Activated T-cell treated with anti-CD3 and anti-CD28 coated beads, Interleukin-2, amount 50 U/mL, for 72 hours (primary cell): ENCODE results near the gene ASCC1. TPM values are rescaled to one million over a fixed set of nuclear protein-coding genes. Genes with fewer than 3 reads are reported as not detected.

ENCODE experiments used
- ATAC-seq, 2 donors: fragments of 150-1000 bp; cut with Tn5 transposase; replicated peaks in 1 of 2; 2 replicates each; pipeline ENCODE4 v1.10.0; 2021; ENCODE audit warnings: moderate library complexity in 2 of 2, mild to moderate bottlenecking in 1 of 2
- DNase-seq, 2 donors: peaks; one replicate each; pipeline ENCODE4 v3.0.0; 2021 to 2022; ENCODE audit warnings: mixed read lengths in 1 of 2
- H3K27ac Mint-ChIP-seq: one replicate; pipeline ENCODE4 v1.8.0; 2022; ENCODE audit warnings: mild to moderate bottlenecking, moderate library complexity, mixed read lengths
- H3K27me3 Mint-ChIP-seq: one replicate; pipeline ENCODE4 v1.8.0; 2022; ENCODE audit warnings: low read depth, mixed read lengths
- H3K36me3 Mint-ChIP-seq, 2 donors: one replicate each; pipeline ENCODE4 v1.8.0; 2022; ENCODE audit warnings: mixed read lengths in 2 of 2, mild to moderate bottlenecking in 1 of 2; ENCODE audit not compliant: insufficient read depth in 2 of 2
- H3K4me1 Mint-ChIP-seq: one replicate; pipeline ENCODE4 v1.8.0; 2022; ENCODE audit warnings: low read depth, mixed read lengths
- H3K4me3 Mint-ChIP-seq, 2 donors: one replicate each; pipeline ENCODE4 v1.8.0; 2022; ENCODE audit warnings: mild to moderate bottlenecking in 2 of 2, mixed read lengths in 2 of 2, moderate library complexity in 2 of 2
- H3K9me3 Mint-ChIP-seq, 2 donors: one replicate each; pipeline ENCODE4 v1.8.0; 2022; ENCODE audit warnings: mixed read lengths in 2 of 2
- total RNA-seq, 2 donors: library from RNA; stranded (reverse); gene quantifications; one replicate each; pipeline ENCODE4 v1.2.3, GENCODE V29; 2022

Gene ASCC1
- total RNA-seq, 2 donors from 2014 or later = 81.2 to 84.3 TPM

DNA sequence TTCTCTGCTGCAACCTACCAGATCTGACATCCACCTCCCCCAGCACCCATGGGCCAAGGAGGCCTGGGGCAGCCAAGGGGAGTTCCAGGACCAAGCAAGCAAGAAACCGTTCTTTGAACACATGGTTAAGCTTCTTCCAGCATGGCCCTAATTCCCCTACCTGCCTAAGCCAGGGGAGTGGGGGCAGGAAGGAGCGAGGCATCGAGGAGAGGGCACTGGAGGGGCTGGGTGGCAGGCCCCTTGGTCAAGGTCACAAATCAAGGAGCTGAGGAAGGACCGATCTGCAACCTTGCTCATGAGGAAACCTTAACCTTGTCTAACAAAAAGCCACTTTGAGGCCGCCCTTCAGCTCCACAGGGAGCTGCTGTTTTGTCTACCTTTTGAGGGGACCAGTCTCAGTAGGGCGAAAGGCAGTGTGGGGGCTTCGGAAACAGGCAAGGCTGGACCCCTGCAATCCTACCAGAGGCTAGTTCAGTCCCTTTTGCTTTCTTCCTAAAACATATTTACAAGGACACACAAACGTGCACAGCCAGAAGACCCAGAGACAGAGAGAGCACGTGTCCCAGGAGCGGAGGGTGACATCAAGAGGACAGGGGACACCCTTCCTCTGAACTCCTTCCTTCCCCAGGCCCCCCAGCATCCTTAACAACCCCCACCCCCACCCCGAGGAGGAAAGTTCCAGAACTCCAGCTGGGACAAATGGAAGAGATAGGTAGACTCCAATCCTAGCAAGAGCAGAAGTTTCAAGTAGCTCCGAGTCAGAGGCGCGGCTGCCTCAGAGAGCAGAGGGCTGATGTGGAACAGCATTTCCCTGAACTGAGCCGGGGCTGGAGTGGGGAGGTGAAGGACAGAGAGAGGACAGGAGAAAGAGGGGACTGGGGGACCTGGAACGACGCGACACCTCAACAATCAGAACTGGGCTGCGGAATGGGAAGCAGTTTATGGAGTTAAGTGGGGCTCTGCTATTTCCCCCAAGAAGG lies 155.9 kb downstream of the ASCC1 start:
- no peak for ATAC-seq
- no peak overlapping the region for H3K27ac Mint-ChIP-seq
- H3K9me3 Mint-ChIP-seq = no peaks in the 10 kb centered on the region
- DNase-seq = no peak
- H3K4me1 Mint-ChIP-seq = peaks cover 31% of the 10 kb centered on the region
- peak overlapping the region in 1 of 2 donors; percentile 22 for H3K4me3 Mint-ChIP-seq
- H3K27me3 Mint-ChIP-seq = no peaks in the 10 kb centered on the region
- peaks cover 8 to 10% of the 10 kb centered on the region in 2 donors for H3K36me3 Mint-ChIP-seq

DNA sequence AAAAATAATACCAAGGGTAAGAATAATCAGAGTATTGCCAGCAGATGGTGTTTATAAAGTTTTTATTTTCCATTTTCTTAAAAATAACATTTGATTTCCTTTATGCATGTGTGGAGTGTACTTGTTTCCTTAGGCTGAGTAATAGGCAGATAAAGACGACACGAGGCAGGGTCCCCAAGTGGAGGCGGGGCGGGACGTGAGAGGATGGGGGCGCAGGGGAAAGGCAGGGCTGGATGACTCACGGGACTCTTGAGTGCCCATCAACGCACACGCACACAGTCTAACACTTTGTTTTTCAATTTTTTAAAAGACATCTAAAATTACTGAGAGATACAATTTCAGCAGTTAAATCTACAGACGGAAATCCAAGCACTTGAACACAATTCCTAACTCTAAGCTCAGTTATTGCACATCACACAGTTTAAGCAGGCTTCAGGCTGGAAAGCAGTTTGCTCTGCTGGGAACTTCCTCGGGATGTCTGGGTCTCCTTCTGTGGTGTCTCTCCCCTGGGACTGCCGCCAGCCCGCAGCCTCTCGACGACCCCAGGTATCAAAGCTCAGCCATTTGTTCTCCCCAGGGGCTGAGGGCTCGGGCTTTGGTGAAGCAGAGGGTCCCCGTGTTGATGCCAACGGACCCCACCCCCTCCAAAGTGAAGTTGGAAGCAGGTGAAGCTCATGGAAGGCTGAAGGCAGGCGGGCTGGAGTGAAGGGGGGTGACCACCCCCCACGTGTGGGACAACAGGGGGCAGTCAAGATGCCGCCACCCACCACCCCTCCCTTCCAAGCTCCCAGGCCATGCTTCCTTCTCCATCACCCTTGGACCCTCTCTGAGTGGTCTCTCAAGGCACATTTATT lies 156.9 kb downstream of the ASCC1 start:
- ATAC-seq = peak in 1 of 2 donors; percentile 47

GRCh38 chr10:72058347-72058898 lies 157.7 kb downstream of the ASCC1 start:
- Mint-ChIP-seq H3K4me3 (no peak overlapping the region), H3K4me1 (peaks cover 36% of the 10 kb centered on the region), H3K27me3 (no peaks in the 10 kb centered on the region), H3K36me3 (peaks cover 3 to 5% of the 10 kb centered on the region in 2 donors), H3K27ac (no peak overlapping the region), H3K9me3 (no peaks in the 10 kb centered on the region)
- ATAC-seq (no peak), DNase-seq (no peak)

More for the DNA sequence above, 156.9 kb downstream of the ASCC1 start:
- peaks cover 5 to 7% of the 10 kb centered on the region in 2 donors for H3K36me3 Mint-ChIP-seq
- H3K27me3 Mint-ChIP-seq = no peaks in the 10 kb centered on the region
- H3K4me1 Mint-ChIP-seq = peaks cover 36% of the 10 kb centered on the region
- no peak for DNase-seq
- H3K4me3 Mint-ChIP-seq = peak overlapping the region in 1 of 2 donors; percentile 29
- peak overlapping the region; percentile 89 for H3K27ac Mint-ChIP-seq
- H3K9me3 Mint-ChIP-seq = no peaks in the 10 kb centered on the region

DNA sequence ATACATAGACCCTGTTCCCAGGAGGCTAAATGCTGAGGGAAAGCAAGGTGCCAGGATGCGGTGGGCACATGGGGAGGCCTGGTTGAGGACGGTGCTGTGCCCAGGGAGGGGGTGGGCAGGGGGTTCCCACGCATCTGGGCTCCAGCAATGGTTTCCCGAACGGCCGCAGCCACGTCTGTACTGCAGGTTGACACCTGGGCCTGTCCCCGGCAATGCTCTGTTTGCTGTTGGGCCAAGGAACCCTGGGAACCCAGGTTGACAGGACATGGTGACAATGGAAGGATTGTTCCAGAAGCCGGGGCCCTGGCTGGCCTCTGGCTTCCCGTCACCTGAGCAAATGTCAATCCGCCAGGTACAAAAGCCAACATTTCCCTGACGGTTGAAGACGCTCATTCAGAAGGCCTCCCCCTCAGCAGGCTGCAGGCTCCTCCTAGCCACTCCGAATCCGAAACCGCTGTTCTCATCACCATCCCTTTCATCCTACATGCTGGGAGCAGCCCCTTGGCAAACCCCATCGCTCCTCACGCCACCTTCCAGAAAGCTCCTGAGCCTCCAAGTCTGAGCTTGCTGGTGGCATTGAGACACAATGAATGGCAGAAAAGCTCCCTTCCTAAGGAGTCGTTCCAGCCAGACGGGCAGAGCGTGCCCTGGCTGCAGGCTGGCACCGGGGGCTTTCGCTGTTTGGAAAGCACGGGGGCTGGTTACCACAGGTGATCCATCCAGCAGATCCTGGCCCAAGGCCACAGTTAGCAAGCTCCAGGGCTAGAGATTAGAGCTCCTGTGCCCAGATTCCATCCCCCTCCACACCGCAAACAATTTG lies 158.9 kb downstream of the ASCC1 start:
- no peak overlapping the region for H3K27ac Mint-ChIP-seq
- peaks cover 0 to 2% of the 10 kb centered on the region in 2 donors for H3K36me3 Mint-ChIP-seq
- H3K9me3 Mint-ChIP-seq = no peaks in the 10 kb centered on the region
- peaks cover 36% of the 10 kb centered on the region for H3K4me1 Mint-ChIP-seq
- ATAC-seq (no peak), DNase-seq (no peak)
- H3K4me3 Mint-ChIP-seq = no peak overlapping the region
- H3K27me3 Mint-ChIP-seq = no peaks in the 10 kb centered on the region

- H3K9me3 Mint-ChIP-seq = no peaks in the 10 kb centered on the region
- ATAC-seq (no peak), DNase-seq (no peak)
- no peak overlapping the region for H3K27ac Mint-ChIP-seq
- peaks cover 0 to 2% of the 10 kb centered on the region in 2 donors for H3K36me3 Mint-ChIP-seq
- no peak overlapping the region for H3K4me3 Mint-ChIP-seq
- no peaks in the 10 kb centered on the region for H3K27me3 Mint-ChIP-seq
- H3K4me1 Mint-ChIP-seq = peaks cover 31% of the 10 kb centered on the region
Observed at GRCh38 chr10:72056113-72056512, 160.0 kb downstream of the ASCC1 start.

GRCh38 chr10:72053690-72054089 lies 162.4 kb downstream of the ASCC1 start:
- Mint-ChIP-seq H3K27me3 (no peaks in the 10 kb centered on the region), H3K4me1 (peaks cover 21% of the 10 kb centered on the region), H3K27ac (no peak overlapping the region), H3K36me3 (peaks cover 1 to 6% of the 10 kb centered on the region in 2 donors), H3K4me3 (no peak overlapping the region), H3K9me3 (peaks cover 0 to 3% of the 10 kb centered on the region in 2 donors)
- DNase-seq (no peak), ATAC-seq (peak in 1 of 2 donors; percentile 9)

GRCh38 chr10:72050873-72051272 lies 165.2 kb downstream of the ASCC1 start:
- Mint-ChIP-seq H3K36me3 (peaks cover 1 to 6% of the 10 kb centered on the region in 2 donors), H3K4me1 (peaks cover 25% of the 10 kb centered on the region), H3K27ac (no peak overlapping the region), H3K4me3 (no peak overlapping the region), H3K9me3 (peaks cover 0 to 3% of the 10 kb centered on the region in 2 donors), H3K27me3 (no peaks in the 10 kb centered on the region)
- no peak for DNase-seq
- no peak for ATAC-seq

DNA sequence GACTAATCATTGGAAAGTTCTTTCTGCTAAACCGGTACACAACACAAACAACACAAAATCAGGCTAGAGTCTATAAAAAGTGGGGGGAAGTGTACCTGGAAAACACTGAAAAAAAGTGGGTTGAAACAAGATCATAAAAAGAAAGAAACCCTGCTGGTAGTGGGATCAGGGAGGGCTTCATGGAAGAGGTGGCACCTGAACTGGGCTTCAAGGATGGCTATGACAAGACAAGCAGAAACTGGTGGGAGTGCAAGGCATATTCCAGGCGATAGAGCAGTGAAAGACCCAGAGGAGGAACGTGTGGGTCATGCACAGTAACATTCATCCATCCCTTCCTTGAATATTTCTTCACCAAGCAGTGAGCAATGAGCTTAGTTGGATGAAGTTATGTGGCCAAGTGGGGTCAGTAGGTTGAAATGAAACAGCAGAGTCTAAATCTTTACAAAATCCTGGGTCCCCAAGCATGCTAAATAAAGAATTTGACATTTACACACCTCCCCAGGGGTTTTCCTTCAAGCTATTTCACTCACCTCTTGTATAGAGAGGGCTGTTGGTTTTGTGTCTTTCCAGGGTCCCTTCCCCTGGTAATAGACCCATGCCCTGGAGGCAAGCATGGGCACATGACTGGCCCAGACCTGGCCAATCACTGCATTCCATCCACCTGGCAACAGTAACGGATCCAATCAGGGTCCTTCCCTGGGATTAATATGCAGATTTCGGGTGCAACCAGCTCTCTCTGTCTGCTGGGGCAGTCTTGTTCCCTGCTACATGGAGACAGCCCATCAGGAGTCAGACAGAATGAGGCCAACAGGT lies 165.9 kb downstream of the ASCC1 start:
- ATAC-seq (no peak), DNase-seq (no peak)
- Mint-ChIP-seq H3K9me3 (peaks cover 0 to 3% of the 10 kb centered on the region in 2 donors), H3K27me3 (no peaks in the 10 kb centered on the region), H3K36me3 (peaks cover 1 to 6% of the 10 kb centered on the region in 2 donors), H3K4me1 (peaks cover 25% of the 10 kb centered on the region), H3K27ac (no peak overlapping the region), H3K4me3 (no peak overlapping the region)

GRCh38 chr10:72049472-72049871 lies 166.6 kb downstream of the ASCC1 start:
- Mint-ChIP-seq H3K4me3 (no peak overlapping the region), H3K9me3 (peaks cover 0 to 3% of the 10 kb centered on the region in 2 donors), H3K4me1 (peaks cover 20% of the 10 kb centered on the region), H3K27ac (no peak overlapping the region), H3K36me3 (peaks cover 1 to 6% of the 10 kb centered on the region in 2 donors), H3K27me3 (no peaks in the 10 kb centered on the region)
- ATAC-seq (no peak), DNase-seq (no peak)

- ATAC-seq (peak; percentile 84 to 85), DNase-seq (peak; percentile 85 to 90)
- Mint-ChIP-seq H3K36me3 (peaks cover 1 to 6% of the 10 kb centered on the region in 2 donors), H3K27ac (no peak overlapping the region), H3K9me3 (peaks cover 0 to 3% of the 10 kb centered on the region in 2 donors), H3K4me1 (peaks cover 20% of the 10 kb centered on the region), H3K4me3 (no peak overlapping the region), H3K27me3 (no peaks in the 10 kb centered on the region)
Observed at GRCh38 chr10:72048450-72049124, 167.5 kb downstream of the ASCC1 start.
